NT2/D1 (cell line): Measurements from ENCODE around the gene NFATC4.
A peak's percentile ranks its signal among the peaks of the same experiment; 100 is the strongest.

Source experiments
- DNase-seq: peaks from one replicate; pipeline ENCODE4 v3.0.0-alpha.2; 2011; ENCODE audit warnings: low read depth, low spot score
- H3K27me3 ChIP-seq: 2 replicates; pipeline ENCODE4 v1.6.0; 2011; ENCODE audit warnings: mild to moderate bottlenecking; ENCODE audit not compliant: insufficient read length, insufficient read depth
- H3K36me3 ChIP-seq: 2 replicates; pipeline ENCODE4 v1.6.1; 2011; ENCODE audit warnings: mild to moderate bottlenecking, low read length, mixed read lengths; ENCODE audit not compliant: insufficient read depth, insufficient read length
- H3K4me1 ChIP-seq: 2 replicates; pipeline ENCODE4 v1.5.1; 2011; ENCODE audit not compliant: insufficient read depth, insufficient read length
- H3K4me3 ChIP-seq: 2 replicates; pipeline ENCODE4 v1.5.1; 2011; ENCODE audit warnings: low read depth; ENCODE audit not compliant: insufficient read length
- H3K9ac ChIP-seq: 2 replicates; pipeline ENCODE4 v1.6.0; 2011; ENCODE audit warnings: low read depth; ENCODE audit not compliant: insufficient read length
- H3K9me3 ChIP-seq: 2 replicates; pipeline ENCODE4 v1.5.1; 2011; ENCODE audit warnings: mild to moderate bottlenecking, low read length; ENCODE audit not compliant: insufficient read depth
- SUZ12 ChIP-seq: IDR thresholded peaks from 2 replicates; pipeline ENCODE4 v1.6.1; 2011; ENCODE audit not compliant: insufficient read length, insufficient read depth; ENCODE audit errors: extremely low read depth
- YY1 ChIP-seq: IDR thresholded peaks from 2 replicates; pipeline ENCODE4 v1.6.1; 2011; ENCODE audit not compliant: insufficient read length, insufficient read depth
- ZNF274 ChIP-seq: IDR thresholded peaks from 2 replicates; pipeline ENCODE4 v1.6.1; 2011; ENCODE audit warnings: mild to moderate bottlenecking, low read depth, low read length

The NFATC4 gene

GRCh38 chr14:24426150-24426911, 58.3 kb downstream of the NFATC4 start:
- peaks cover 4% of the 10 kb centered on the region for H3K4me1 ChIP-seq
- H3K9me3 ChIP-seq = no peaks in the 10 kb centered on the region
- H3K27me3 ChIP-seq = peaks cover 18% of the 10 kb centered on the region
- no peak overlapping the region for H3K9ac ChIP-seq
- H3K36me3 ChIP-seq = no peaks in the 10 kb centered on the region
- TF ChIP-seq SUZ12 (no peak), YY1 (no peak), ZNF274 (no peak)
- DNase-seq = no peak
- no peak overlapping the region for H3K4me3 ChIP-seq

GRCh38 chr14:24426912-24427536, 59.0 kb downstream of the NFATC4 start:
- TF ChIP-seq YY1 = no peak
- peaks cover 10% of the 10 kb centered on the region for H3K4me1 ChIP-seq

GRCh38 chr14:24427537-24428508, 59.8 kb downstream of the NFATC4 start:
- Histone ChIP-seq H3K4me3 (no peak overlapping the region), H3K27me3 (peaks cover 18% of the 10 kb centered on the region), H3K9me3 (no peaks in the 10 kb centered on the region), H3K4me1 (peaks cover 10% of the 10 kb centered on the region), H3K9ac (no peak overlapping the region), H3K36me3 (peaks cover 6% of the 10 kb centered on the region)
- no peak for DNase-seq
- TF ChIP-seq YY1 (no peak), SUZ12 (no peak), ZNF274 (no peak)

More at GRCh38 chr14:24426912-24427536, 59.0 kb downstream of the NFATC4 start:
- no peak for DNase-seq
- Histone ChIP-seq H3K36me3 (no peaks in the 10 kb centered on the region), H3K27me3 (peaks cover 18% of the 10 kb centered on the region), H3K9ac (no peak overlapping the region), H3K9me3 (no peaks in the 10 kb centered on the region), H3K4me3 (no peak overlapping the region)

GRCh38 chr14:24428628-24429394, 60.8 kb downstream of the NFATC4 start:
- Histone ChIP-seq H3K9ac (peak overlapping the region; percentile 78), H3K4me1 (peaks cover 10% of the 10 kb centered on the region), H3K9me3 (no peaks in the 10 kb centered on the region), H3K27me3 (peaks cover 13% of the 10 kb centered on the region), H3K36me3 (peaks cover 15% of the 10 kb centered on the region), H3K4me3 (peak overlapping the region; percentile 67)
- no peak for DNase-seq
- TF ChIP-seq SUZ12 (no peak), YY1 (no peak), ZNF274 (no peak)
